Measurements from ENCODE around the gene CCDC60. TPM values are rescaled to one million over a fixed set of nuclear protein-coding genes. Genes with fewer than 3 reads are reported as not detected.

CCDC60 gene
- polyA plus RNA-seq, 1 experiment: not detected

GRCh38 chr12:119491814-119492213 is 157.3 kb downstream of the CCDC60 start:
- Histone ChIP-seq H3K4me3 (ENCODE audit: low read depth, low read length) (no peak overlapping the region), H3K27me3 (ENCODE audit: control insufficient read depth, insufficient read depth, low read length) (no peaks in the 10 kb centered on the region), H3K9me3 (ENCODE audit: control insufficient read depth, insufficient read depth, low read length) (peaks cover 20% of the 10 kb centered on the region), H3K27ac (ENCODE audit: low read depth, low read length) (no peak overlapping the region)
- POLR2A ChIA-PET: no interaction called here
- CTCF ChIA-PET: no interaction called here
- TF ChIP-seq, protein P1, sequence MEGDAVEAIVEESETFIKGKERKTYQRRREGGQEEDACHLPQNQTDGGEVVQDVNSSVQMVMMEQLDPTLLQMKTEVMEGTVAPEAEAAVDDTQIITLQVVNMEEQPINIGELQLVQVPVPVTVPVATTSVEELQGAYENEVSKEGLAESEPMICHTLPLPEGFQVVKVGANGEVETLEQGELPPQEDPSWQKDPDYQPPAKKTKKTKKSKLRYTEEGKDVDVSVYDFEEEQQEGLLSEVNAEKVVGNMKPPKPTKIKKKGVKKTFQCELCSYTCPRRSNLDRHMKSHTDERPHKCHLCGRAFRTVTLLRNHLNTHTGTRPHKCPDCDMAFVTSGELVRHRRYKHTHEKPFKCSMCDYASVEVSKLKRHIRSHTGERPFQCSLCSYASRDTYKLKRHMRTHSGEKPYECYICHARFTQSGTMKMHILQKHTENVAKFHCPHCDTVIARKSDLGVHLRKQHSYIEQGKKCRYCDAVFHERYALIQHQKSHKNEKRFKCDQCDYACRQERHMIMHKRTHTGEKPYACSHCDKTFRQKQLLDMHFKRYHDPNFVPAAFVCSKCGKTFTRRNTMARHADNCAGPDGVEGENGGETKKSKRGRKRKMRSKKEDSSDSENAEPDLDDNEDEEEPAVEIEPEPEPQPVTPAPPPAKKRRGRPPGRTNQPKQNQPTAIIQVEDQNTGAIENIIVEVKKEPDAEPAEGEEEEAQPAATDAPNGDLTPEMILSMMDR (IDR thresholded peaks at IDR 0.05; ENCODE audit: low read depth, low read length): no peak
- DNase-seq (ENCODE audit: low read depth, low spot score): no peak

- H3K9me3 ChIP-seq (ENCODE audit: control insufficient read depth, insufficient read depth, low read length): peaks cover 15% of the 10 kb centered on the region
- no peaks in the 10 kb centered on the region for H3K27me3 ChIP-seq (ENCODE audit: control insufficient read depth, insufficient read depth, low read length)
- POLR2A ChIA-PET: no interaction called here
- no peak for DNase-seq (ENCODE audit: low read depth, low spot score)
- H3K4me3 ChIP-seq (ENCODE audit: low read depth, low read length): no peak overlapping the region
- CTCF ChIA-PET: no interaction called here
- H3K27ac ChIP-seq (ENCODE audit: low read depth, low read length): no peak overlapping the region
- TF ChIP-seq, protein P1 (IDR thresholded peaks at IDR 0.05; ENCODE audit: low read depth, low read length): no peak
Observed at GRCh38 chr12:119500209-119500608, 165.7 kb downstream of the CCDC60 start.

- Histone ChIP-seq H3K27ac (ENCODE audit: low read depth, low read length) (no peak overlapping the region), H3K4me3 (ENCODE audit: low read depth, low read length) (no peak overlapping the region), H3K9me3 (ENCODE audit: control insufficient read depth, insufficient read depth, low read length) (peaks cover 18% of the 10 kb centered on the region), H3K27me3 (ENCODE audit: control insufficient read depth, insufficient read depth, low read length) (no peaks in the 10 kb centered on the region)
- CTCF ChIA-PET: no interaction called here
- no peak for DNase-seq (ENCODE audit: low read depth, low spot score)
- POLR2A ChIA-PET: no interaction called here
- TF ChIP-seq, protein P1 (IDR thresholded peaks at IDR 0.05; ENCODE audit: low read depth, low read length): no peak
Observed at GRCh38 chr12:119501052-119501451, 166.5 kb downstream of the CCDC60 start.

DNA sequence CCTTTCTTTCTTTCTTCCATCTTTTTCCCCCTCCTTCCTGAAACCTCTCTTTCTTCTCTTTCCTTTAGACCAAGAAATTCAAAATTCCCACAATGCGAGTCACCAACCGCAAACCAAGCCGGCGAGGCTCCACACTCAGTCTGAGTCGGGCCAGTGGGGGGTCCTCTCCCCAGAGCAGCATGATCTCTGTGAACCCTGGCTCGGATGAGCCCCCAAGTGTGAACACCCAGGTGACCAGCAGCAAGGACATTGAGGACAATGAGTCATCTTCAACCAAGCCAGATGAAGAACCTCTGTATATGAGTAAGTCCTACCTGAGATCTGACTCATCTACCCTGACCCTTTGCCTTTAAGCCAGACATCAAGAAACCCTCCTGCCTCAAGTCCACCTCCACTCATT is 170.5 kb downstream of the CCDC60 start:
- Histone ChIP-seq H3K4me3 (ENCODE audit: low read depth, low read length) (no peak overlapping the region), H3K27me3 (ENCODE audit: control insufficient read depth, insufficient read depth, low read length) (no peaks in the 10 kb centered on the region), H3K27ac (ENCODE audit: low read depth, low read length) (no peak overlapping the region), H3K9me3 (ENCODE audit: control insufficient read depth, insufficient read depth, low read length) (peaks cover 22% of the 10 kb centered on the region)
- TF ChIP-seq, protein P1 (IDR thresholded peaks at IDR 0.05; ENCODE audit: low read depth, low read length): no peak
- ChIA-PET CTCF (no interaction called here), POLR2A (no interaction called here)
- DNase-seq (ENCODE audit: low read depth, low spot score): no peak

DNA sequence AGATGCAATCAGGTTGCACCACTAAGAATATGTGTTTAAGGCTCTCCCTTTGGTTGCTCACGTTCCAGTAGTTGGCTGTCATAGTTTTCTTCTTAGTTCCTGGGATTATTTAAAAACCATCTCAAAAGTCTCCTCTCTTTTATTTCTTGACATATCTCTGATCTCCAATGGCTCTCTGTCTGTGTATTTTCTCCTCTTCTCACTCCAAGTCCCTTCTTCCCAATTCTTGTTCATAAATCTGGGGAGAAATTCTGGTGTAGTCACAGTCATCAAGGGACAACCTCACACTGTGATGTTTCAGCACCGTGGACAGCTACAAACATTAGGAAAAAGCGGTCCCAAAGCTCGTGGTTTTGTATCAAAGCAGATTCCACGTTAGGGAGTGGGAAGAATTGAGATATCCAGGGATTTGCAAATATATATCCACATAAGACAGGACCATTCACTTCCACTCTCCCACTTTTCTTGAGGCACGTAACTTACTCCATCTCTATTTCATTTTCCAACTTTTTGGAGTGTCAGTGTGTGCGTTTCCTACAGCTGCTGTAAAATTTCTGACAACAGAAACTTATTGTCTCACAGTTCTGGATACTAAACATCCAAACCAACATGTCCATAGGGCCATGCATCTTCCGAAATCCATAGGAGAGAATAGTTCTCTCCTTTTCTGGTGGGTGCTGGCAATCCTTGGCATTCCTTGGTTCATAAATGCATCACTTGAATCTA is 178.4 kb downstream of the CCDC60 start:
- H3K9me3 ChIP-seq (ENCODE audit: control insufficient read depth, insufficient read depth, low read length): peaks cover 18% of the 10 kb centered on the region; the same call in 1 of the 2 replicates
- TF ChIP-seq, protein P1 (IDR thresholded peaks at IDR 0.05; ENCODE audit: low read depth, low read length): no peak
- no peak overlapping the region for H3K27ac ChIP-seq (ENCODE audit: low read depth, low read length)
- ChIA-PET POLR2A (no interaction called here), CTCF (no interaction called here)
- no peak for DNase-seq (ENCODE audit: low read depth, low spot score)
- no peaks in the 10 kb centered on the region for H3K27me3 ChIP-seq (ENCODE audit: control insufficient read depth, insufficient read depth, low read length)
- no peak overlapping the region for H3K4me3 ChIP-seq (ENCODE audit: low read depth, low read length)

Measured in AG04450 (cell line).